Cortex of kidney (tissue), 1 donor: ENCODE measurements around the gene CDH15.
"Not testable (repeated sequence)": the region's sequence is repeated elsewhere in the genome, so short reads cannot be mapped to it uniquely, and the experiment has no call there.

Experiments
- DNase-seq: peaks from one replicate; lab custom pipeline; 2025; lab: John Stamatoyannopoulos, UW

Gene CDH15

DNA sequence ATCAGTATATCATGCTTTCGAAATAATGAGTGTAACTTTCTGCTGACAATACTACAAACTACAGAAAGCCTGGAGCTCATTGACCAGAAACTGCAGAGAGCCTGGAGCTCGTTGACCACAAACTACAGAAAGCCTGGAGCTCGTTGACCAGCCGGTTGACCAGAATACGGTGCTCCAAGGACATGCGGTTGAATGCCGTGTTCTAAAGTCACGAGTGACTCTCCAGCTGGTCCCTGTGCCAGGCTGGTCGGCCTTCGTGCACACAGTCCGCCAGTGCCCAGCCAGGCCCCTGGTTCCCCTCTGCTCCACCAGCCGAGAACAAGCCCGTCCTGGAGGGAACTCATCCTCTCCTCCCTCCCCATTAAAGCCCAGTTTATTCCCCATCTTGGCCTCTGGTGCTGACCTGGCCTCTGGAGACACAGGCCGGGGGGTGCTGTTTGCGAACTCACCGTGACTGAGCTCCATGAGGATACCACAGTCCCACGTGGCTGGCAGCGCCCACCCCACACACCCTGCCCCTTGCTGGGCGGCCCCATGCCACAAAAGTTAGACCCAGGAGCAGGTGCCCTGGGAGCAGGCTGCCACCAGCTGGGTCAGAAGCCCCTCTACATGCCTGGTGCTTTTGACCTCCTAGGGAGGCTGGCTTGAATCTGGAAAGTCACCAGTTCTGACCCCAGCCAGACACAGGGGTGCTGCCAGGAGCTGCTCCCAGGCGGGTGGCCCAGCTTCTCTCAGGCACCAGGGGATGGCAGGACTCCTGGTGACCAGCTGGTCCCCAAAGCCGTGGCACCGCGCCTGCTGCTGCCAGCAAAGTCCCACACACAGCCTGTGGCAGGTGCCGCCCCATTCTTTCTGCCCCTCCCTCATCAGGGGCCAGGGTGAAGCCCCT, 15.5 kb upstream of the CDH15 start:
- no peak for DNase-seq

DNA sequence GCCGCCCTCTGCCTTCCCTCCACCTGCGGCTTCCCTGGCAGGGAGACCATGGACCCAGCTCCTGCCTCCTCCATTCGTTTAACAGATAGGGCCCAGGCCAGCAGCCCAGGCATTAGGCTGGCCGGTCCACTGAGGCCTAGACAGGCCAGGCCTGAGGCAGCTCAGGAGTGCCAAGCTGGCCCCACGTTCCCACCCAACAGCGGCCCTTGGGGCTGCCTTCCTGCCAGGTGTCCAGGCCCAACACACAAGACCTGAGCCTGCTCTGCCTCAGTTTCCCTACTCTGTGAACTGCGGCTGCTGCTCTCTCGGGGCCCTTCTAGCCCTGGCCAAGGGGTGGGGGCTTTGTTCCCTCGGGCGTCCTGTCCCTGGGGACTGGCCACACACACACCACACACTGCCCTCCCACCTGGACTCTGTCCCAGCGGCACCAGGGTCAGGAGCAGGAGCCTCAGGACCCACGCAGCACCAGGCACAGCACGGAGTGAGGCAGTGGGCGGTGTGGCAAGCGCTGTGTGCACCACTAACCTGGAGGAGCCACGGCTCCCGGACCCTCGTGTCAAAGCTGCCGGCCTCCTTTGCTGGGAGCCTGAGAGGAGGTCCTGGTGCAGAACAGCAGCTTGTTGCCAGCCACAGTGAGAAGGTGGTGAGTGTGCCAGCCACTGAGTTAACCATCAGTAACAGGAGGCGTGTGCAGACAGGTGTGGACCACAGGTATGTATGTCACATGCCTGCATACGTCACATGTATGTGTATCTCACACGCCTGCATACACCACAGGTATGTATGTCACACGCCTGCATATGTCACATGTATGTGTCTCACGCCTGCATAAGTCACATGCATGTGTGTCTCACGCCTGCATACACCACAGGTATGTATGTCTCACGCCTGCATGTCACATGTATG, 14.6 kb upstream of the CDH15 start:
- DNase-seq = no peak

DNA sequence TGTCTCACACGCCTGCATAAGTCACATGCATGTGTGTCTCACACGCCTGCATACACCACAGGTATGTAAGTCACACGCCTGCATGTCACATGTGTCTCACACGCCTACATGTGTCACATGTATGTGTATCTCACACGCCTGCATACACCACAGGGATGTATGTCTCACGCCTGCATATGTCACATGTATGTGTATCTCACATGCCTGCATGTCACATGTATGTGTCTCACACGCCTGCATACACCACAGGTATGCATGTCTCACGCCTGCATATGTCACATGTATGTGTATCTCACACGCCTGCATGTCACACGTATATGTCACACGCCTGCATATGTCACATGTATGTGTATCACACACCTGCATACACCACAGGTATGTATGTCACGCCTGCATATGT, 13.8 kb upstream of the CDH15 start:
- DNase-seq = no peak

DNA sequence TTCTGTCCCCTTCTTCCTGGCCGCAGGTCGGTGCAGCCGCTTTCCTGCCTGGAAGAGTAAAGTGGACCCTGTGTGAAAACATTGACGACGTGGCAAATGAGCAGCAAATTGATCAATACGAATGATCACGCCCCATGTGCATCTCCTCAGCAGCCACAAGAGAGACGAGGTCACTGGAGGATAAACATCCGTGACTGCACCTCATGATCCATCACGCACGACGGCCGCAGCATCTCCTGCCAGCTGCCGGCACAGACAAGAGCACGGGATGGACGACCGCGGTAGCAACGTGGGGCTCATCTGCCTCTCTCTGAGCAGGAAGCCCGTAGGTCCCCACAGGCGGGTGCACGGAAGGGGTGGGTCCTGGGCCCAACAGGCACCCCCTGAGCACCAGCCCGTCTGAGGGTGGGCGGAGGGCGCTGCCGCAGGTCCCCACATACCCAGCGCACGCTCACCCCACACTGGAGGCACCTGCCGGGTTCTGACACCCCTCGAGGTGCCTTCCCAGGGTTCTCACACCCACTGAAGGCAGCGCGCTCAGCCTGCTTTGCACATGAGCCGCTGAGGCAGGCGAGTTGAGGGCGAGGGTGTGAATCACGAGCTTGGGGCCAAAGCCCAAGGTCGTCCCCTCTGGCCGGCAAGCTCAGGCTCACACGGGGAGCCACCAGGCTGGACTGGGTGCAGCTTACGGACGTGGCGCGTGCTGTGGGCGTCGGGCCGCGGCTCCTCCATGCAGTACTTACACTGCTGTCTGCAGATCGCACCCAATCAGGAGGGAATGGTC, 12.3 kb upstream of the CDH15 start:
- DNase-seq = no peak

DNA sequence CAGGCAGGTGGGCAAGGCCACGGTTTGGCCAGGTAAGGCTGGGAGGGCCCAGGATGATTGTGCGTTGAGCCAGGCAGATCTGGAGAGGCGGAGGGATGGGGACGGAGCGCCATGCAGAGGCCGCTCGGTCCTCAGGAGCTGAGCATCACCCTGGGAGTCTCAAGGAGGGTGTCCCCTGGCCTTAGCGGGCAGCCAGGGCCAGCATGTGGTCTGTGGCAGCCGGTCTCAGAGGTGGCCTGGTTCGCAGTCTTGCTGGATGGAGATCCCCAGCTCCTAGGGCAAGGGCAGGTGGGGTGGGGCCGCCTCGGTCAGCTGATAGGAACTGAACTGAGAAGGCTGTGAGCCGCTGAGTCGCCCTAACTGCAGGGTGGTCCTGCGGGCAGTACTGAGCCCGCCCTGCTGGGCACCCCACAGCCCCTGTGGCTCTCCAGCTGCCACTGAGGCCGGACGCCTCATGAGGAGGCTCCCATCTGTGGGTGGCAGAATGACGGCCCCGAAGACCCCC, 11.6 kb upstream of the CDH15 start:
- no peak for DNase-seq

DNA sequence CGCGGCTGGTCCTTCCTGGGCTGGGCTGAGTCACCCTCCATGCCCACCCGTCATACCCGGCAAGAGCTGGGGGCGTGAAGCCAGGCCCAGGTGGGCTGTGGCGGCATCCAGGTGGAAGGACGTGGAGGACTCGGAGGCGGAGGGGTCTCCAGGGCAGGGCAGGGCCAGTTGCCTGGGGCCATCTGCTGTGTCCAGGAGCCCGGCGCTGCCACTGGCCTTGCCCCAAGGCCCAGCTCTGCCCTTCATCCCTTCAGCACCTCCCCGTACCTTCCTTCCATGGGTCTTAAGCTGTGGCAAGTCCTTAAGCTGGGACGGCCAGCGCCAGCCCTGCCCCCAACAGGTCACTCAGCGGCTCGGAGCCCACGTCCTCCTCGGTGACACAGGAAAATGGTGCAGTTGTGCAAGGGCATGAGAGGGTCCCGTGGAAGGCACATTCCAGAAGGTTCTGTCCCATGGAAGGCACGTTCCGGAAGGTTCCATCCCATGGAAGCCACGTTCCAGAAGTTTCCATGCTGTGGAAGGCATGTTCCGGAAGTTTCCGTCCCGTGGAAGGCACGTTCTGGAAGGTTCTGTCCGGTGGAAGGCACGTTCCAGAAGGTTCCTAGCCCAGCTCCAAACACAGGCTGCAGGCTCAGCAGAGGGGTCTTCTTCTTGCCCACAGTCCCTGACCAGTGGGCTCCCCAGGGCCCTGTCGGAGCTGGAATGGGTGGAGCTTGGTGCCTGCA, 10.4 kb upstream of the CDH15 start:
- no peak for DNase-seq

DNA sequence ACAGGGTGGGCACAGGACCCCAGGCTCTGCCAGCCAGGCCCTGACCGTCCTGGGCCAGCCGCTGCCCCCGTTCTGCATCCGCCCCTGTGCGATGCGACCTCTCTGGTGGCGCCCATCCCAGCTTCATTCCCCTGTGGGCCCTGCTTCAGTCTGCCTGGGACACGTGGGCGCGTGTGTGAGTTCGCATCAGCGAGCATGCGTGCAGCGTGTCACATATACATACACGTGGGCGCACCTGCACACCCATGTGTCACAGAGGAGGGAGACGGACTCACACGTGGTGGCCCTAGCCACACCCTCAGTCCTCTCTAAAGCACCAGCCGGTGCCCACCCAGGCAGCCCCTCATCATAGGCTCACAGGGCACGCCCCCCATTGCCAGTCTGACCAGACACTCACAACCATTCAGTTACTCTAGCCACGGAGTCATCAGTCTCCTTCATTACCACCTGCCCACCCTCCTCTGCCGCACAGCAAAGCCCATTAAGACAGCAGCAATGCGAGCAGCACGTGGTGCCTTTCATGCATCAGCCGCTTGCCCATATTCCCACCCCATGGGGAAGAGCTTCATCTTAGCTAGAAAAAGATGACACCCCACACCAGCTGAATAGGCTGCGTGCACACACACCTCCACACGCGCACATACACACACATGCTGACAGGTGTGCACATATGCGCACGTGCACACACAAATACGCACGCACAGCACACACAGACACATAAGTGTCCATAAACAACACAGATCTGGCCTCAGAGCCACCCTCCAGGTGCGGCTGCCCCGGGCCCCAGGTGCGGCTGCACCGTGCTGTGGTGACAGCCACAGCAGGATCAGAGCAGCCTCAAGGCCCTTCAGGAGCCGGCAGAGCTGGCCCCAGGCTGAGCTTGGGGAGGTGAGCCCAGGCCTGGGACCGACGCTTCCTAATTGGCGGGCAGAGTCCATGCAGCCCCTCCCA, 9.5 kb upstream of the CDH15 start:
- DNase-seq = no peak

DNA sequence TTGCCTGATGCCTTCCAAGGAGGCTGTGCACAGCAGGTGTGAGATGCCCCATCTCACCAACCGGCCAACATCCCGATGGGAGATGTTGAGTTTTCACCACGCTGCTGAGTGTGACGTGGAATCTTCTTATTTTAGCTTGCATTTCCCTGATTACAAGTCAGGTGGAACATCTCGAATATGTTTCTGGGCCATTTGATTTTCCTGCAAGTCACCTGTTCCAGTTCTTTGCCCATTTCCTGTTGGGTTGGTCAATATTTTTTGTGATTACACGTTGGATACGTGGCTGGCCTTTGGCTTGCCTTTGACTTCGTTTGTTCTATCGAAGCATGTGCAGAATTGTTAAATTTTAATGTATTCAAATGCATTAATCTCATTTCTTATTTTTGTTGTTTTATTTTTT, 8.3 kb upstream of the CDH15 start:
- no peak for DNase-seq

DNA sequence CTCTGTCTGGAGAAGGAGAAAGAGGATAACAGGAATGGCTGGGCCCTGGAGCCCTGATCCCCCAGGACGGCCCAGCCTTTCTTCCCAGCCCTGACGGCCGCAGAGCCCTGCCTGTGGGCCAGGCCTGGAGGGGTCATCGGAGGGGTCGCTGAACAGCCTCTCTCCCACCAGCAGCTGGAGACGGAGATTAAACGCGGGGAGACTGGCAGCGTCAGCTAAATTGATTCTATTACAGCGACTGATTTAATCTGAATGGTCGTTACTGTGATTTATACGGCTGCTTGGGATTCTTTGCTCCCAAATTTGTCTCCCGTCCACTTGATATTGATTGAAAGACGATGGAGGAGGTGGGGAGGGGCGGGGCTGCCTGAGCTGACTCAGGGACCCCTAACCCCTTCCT, 7.1 kb upstream of the CDH15 start:
- no peak for DNase-seq

DNA sequence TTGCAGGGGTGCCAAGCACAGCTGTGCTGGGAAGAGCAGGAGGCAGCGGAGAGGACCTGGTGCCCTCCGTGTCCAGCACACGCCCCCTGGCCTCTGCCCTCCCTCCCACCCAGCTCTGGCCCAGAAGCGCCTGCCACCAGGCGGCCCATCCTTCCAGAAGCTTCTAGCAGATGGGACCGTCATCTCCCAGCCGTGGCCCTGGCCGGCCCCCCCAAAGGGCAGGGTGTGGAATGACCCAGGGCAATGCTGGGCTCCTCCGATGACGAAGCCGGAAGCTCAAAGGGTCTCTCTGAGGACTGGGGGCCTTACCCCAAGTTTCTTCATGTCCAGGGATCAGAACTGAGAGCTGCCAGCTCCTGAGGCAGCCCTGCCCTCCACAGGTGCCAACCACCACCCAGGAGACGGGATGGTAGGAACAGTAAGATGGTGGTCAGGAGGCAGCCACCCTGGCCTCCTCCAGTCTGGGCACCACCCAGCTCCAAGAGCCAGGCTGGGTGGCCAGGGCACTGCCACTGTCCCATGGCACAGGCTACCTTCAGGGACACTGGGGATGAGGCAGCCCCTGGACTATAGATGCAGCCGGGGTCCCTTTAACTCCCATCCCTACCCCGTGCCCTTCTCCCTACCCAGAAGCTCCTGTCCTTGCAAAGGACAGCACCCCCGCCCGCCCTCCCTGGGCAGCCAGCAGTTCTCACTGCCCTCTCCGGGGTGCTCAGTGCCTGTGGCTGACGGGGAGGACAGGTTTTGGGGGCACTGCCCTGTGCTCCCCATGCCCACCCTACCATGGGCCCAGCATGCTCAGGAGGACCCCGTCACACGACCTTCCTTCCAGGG, 6.5 kb upstream of the CDH15 start:
- no peak for DNase-seq

DNA sequence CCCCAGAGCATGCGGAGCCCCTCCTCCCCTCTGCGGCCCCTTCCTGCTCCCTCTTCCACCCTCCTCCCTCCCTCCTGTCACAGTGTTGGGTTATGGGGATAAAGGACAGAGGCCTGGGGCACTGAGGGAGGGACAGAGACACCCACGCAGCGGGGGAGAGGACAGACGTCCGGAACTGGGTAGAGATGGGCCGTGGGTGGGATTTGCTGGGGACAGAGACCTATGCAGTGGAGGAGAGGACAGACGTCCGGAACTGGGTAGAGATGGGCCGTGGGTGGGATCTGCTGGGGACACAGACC, 5.9 kb upstream of the CDH15 start:
- not testable (repeated sequence) for DNase-seq

DNA sequence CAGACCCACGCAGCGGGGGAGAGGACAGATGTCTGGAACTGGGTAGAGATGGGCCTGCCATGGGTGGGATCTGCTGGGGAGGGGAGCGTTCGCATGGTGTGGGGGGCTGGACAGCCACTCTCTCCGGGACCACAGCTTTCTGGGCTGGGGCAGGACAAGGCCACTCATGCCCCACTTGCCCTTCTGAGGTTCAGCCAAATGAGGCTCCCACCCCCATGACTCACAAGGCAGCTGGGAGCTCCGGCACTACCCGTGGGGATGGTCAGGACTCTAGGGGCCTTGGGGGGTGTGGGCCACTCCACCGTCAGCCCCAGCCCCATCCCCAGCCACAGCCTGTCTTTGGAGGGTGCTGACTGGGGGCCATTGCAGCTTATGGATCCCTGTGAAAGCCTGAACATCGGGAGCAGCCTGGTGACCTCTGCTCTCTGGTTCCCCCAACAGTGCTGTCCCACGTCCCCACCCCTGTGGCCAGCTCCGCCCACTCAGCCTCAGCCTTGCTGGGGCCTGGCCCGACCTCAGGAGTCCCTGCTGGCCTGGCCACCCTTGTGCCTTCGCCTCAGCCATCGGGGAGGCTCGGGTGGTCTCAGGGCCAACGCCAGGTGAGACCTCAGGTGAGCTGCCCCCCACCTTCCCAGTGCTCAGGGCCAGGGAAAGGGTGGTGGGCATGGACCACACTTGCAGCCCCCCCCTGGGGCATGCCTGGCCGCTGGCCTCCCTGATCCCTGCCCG, 4.7 kb upstream of the CDH15 start:
- no peak for DNase-seq

DNA sequence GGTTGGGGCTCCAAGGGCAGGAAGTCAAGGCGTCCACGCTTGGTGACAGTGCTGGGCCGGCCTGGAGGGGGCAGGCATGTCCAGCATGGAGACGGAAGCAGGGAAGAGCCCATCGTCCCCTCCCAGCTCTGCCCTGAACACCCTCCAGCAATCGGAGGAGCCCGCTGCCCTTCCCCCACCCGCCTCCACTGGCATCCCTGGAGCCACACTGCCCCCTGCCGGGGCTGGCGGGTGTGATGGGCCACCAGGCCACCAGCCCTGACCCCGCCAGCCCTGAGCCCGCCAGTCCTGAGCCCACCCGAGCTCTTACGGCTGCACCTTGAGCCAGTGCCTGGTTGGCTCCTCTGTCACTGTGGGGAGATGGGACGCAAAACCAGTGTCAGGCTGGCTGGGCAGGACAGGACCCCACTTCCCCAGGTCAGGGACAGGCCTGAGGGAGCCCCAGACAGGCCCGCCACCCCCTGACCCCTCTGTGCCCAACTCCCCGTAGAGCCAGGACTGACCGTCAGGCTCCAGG, 4.1 kb upstream of the CDH15 start:
- no peak for DNase-seq

DNA sequence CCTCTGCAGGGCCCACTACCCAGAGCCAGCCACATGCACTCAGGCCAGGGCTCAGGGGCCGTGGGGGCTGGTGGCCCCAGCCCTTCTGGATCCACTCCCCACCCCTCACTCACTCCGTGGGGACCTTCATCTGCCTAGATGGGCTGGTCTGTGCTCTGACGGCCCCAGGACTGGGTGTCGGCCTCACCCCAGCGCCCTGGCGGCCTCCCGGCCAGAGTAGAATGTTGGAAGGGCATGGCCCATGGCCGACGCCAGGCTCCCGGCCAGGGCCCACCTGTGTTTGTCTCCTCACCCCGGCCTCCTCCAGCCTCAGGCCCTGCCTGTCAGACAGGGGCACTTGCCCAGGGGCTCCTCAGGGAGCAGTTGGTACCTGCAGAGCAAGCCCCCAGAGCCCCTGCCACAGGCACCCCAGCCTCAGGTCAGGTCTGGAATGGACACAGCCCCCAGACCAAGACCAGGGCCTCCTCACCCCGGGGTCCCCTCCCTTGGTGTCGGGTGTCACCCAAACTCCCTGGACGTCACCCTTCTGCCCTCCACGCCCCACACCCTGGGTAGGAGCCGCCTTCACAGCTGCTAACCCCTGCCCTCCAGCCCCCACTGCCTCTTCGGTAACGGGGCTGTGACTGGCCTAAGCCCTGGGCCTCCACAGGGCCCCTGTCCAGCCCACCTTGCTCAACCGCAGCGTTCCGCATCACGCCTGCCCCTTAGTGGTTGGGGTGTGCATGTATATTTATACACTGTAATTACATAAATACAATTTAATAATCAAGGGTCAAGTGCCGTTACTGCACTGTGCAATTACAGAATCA, 3.0 kb upstream of the CDH15 start:
- DNase-seq = no peak

DNA sequence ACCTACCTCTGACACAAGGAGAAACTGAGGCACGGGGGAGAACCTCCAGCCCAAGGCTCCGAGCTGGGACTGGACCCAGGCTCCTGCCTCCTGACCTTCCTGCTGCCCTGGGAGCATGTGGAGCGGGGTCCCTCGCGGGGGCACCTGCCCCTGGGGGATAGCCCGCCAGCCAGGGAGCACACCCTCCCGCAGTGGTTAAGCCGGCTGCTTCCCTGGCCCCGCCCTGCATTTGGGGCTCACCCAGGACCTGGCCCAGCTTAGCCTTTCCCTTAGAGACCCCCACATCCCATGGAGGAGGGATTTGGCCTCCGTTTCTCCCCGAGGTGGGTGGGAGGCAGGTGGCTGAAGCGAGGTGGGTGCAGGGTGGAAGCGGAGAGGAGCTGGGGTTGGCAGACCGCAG, 1.8 kb upstream of the CDH15 start:
- DNase-seq = no peak

DNA sequence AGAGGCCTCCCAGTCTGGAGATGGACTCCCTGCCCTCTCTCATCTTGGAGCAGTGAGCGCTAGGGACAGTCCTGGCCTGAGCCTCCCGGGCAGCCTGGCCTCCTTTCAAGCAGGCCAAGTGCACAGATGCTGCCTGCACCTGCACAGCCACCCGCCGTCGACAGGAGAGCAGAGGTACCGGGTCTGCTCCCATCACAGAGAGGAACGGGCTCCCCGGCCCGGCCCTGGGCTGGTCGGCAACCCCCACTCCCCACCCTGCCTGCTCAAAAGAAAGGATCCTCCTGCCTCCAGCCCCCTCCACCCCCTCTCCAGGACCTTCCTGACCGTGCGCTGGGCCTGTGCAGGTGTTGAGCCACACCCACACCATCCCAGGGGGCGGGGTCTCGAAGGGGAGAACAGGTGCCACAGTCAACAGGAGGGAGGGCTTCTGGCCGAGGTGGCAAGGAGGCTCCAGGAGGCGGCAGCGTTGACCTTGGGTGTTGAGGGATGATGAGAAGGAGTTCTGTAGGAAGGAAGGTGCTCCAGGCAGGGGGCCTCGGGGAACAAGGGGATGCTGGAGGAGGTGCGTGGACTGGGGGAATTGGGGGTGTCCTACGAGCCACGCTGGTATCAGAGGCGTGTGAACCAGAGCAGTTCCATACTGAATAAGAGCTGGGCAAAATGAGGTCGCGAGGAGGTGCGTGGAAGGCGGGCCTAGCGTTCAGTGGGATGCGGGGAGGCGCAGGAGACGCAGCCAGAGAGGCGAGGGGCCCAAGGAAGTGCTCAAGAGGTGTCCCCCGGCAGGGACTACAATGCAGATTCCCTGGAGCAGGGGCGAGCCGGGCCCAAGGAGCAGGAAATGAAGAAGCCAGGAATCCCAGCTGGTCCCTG, 967 bp upstream of the CDH15 start:
- no peak for DNase-seq

DNA sequence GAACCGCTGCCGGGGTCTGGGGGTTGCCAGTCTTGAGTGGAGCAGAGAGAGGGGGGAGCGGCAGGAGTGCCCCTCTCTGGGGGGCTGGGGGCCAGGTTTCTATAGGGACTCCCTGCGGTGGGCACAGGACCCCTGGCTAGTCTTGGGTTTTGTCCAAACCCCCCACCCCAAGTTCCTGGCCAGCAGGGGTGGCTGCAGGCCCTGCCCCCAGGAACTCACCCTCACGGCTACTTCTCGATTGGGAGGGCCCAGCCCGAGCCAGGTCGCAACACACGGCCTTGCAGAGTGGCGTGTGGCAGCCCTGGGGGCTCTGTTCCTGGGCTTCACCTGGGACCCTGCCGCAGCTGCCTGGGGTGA, 601 bp downstream of the CDH15 start:
- DNase-seq = no peak
